Left colon (tissue), 2 donors: ENCODE data around the gene GAA. TPM values are rescaled to one million over a fixed set of nuclear protein-coding genes. Genes with fewer than 3 reads are reported as not detected.

ENCODE experiments used
- ATAC-seq: fragments of 200-7000 bp; cut with Tn5 transposase; one replicate; pipeline ENCODE4 v1.9.1; 2020; ENCODE audit warnings: mild to moderate bottlenecking, moderate library complexity
- DNase-seq, 2 donors: peaks; one replicate each; pipeline ENCODE4 v3.0.0-alpha.2; 2020
- intact Hi-C, 2 donors: fragments of 100-400 bp; cut with DNase I in 1 of 2; cut with micrococcal nuclease in 1 of 2; formaldehyde crosslinking; loops; one replicate each; pipeline versions ENCODE4 v1.11.2 to v1.14.0; 2022; cut with DNase I, micrococcal nuclease
- total RNA-seq, 2 donors: library from RNA; stranded (reverse); fragmentation: NEBNext Ultra II Directional; extraction: Animal tissue kit (Norgen Biotek cat#: 25700); gene quantifications; one replicate each; pipeline ENCODE4 v1.2.1, GENCODE V29; 2021
- donor health status: DM: no; HTN: no; CAD: no.
- donor health status: DM: yes; HTN: yes; CAD: no.

The GAA gene
- total RNA-seq, 2 donors from 2014 or later: 44.4 to 51.2 TPM

DNA sequence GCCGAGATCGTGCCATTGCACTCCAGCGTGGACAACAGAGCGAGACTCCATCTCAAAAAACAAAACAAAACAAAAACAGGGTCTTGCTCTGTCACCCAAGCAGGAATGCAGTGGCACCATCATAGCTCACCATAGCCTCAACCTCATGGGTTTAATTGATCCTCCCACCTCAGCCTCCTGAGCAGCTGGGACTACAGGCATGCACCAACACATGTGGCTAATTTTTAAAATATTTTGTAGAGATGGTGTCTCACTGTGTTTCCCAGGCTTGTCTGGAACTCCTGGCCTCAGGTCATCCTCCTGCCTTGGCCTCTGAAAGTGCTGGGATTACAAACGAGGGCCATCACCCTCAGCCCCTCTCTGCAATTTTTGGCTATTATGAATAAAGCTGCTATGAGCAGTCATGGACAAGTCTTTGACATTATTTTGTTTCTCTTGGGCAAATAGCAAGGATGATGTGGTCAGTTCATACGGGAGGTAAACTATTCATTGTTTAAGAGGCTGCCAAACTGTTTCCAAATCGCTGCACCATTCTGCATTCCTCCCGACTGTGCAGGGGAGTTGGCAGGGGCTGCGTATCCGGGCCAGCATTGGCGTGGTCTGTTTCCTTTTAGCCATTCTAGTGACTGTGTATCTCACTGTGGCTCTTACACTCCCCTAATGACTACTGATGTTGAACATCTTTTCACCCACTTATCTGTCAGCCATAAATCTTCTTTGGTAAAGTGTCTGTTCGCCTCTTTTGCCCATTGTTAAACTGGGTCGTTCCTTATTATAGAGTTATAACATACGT, 24.5 kb downstream of the GAA start:
- DNase-seq (no peak), ATAC-seq (no peak)
- intact Hi-C loops: no loop called here

DNA sequence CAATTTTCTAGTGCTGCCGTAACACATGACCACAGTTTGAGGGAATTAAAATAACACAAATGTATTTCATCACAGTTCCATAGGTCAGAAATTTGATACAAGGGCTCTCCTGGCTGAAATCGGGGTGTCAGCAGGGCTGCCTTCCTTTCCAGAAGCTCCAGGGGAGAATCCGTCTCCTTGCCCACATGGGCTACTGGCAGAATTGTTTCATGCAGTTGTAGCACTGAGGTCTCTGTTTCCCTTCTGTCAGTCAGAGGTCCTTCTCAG, 25.0 kb downstream of the GAA start:
- intact Hi-C loops: no loop called here
- no peak for ATAC-seq

DNA sequence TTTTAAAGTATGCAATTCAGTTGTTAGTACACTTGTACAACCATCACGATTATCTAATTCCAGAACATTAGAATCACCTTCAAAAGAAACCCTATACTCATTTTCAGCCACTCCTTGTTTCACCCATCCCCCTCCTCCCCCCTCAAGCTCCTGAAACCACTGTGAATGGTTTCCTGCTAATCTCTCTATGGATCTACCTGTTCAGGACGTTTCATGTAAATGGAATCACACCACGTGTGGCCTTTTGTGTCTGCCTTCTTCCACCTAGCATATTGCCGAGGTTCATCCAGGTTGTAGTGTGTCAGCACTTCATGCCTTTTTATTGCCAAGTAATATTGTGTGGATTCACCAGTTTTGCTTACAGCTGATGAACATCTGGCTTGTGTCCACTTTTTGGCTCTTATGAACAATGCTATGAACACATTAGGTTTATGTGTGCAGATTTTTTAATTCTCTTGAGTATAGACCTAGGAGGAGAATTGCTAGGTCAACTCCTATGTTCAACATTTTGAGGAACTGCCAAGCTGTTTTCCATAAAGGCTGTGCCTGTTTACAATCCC, 27.7 kb downstream of the GAA start:
- ATAC-seq (no peak), DNase-seq (no peak)
- intact Hi-C loops: no loop called here

More for the DNA sequence above, 25.0 kb downstream of the GAA start:
- no peak for DNase-seq

DNA sequence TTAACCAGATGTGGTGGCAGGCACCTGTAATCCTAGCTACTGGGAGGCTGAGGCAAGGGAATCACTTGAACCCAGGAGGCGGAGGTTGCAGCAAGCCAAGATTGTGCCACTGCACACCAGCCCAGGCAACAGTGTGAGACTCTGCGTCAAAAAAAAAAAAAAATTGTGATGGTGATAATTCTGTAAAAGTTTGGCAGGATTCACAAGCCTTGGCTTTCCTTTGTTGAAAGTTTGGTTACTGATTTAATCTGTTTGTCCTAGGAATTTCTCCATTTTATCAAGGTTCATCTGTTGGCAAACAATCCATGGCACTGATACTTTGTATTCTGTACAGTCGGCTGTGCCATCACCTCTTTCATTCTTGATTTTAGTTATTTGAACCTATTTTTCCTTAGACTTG, 29.6 kb downstream of the GAA start:
- ATAC-seq (no peak), DNase-seq (no peak)
- intact Hi-C loops: no loop called here

DNA sequence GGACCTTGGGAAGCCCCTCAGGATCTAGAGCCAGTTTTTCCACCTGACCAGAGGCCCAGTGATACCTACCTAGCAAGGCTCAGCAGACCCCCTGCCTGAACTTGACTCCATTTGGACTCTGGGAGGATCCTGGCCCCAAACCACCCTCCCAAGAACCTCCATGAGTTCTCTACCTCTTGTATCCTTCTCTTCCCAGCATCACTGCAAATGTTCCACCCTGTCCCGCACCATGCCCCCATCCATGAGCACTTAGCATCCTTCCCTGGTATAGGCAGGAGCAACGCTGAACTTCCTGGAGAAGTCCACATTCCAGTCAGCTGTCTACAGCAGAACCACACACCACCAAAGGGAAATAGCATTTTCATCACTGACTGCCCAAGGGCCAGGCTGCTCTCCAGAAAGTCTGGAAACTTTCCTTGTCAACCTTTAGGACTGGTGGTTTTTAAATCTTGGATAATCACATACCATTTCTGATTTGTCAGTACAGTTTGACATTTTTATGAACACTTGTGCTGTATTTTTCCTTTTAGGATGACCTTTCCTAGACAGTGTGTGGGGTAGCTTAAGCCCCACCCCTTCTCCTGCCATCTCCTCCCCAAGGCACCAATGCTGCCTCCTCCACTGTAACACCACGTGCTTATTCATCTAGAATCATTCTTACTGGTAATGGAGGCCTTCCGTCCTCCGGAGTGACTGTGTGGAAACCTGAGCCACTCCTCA, 31.7 kb downstream of the GAA start:
- no peak for ATAC-seq
- intact Hi-C loops: no loop called here

DNA sequence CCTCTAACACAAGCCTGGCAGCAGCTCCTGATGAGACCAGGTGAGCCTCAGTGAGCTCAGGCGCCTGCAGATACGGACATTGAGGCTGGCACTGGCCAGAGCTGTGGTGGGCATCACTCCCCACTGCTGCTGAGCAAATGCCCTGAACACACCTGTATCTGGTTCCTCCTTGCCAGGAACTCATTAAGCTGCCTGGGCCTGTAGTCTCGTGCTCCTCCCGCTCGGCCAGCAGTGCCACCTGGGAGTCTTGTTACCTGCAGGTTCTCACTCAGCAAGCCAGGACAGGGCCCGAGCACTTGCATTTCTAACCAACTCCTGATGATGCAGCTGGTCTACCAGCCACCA, 32.2 kb downstream of the GAA start:
- intact Hi-C loops: no loop called here
- no peak for DNase-seq
- ATAC-seq: no peak

More for the DNA sequence above, 31.7 kb downstream of the GAA start:
- DNase-seq: no peak

DNA sequence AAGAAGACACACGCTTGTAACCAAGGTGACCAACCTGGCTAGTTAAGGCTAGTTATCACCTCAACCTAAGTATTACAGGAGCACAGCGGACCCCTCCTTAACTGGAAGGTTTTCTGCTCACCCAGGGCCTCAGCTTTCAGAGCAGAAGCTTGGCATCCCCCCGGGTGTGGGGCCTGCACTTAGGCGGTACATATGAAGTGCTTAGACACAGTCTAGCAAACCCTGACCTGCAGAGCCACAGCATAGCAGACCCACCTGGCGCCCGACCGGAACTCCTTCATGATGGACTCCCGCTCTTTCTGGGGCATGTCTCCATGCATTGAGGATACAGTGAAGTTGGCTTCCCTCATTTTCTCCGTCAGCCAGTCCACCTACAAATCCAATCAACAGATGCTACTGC, 35.8 kb downstream of the GAA start:
- no peak for ATAC-seq
- DNase-seq: no peak
- intact Hi-C loops: no loop called here

DNA sequence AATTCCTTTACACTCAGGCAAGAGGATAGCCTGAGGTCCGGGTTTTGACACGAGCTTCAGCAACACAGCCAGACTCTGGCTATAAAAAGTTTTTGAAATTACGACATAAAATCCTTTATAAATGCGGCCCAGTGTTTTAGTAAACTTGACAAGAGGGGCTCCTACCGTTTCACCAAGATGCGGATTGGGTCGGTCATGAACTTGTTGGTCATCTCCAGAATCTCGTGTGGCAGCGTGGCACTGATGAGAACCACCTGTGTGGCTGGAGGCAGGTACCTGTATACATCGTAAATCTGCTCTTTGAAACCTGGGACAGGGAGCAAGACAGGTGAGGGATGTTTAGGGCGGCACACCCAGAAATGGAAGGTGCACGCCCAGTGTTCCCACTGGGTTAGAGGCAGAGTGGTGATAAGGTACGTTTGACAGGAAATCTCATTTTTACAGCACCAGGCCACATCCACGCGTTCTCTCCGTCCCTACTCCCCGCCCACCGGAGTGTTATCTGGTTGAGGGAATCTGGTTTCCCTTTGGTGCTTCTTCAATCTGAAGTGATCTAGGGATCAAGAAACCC, 37.6 kb downstream of the GAA start:
- intact Hi-C loops: no loop called here
- ATAC-seq (peak; percentile 99), DNase-seq (peak; percentile 49 to 61)

DNA sequence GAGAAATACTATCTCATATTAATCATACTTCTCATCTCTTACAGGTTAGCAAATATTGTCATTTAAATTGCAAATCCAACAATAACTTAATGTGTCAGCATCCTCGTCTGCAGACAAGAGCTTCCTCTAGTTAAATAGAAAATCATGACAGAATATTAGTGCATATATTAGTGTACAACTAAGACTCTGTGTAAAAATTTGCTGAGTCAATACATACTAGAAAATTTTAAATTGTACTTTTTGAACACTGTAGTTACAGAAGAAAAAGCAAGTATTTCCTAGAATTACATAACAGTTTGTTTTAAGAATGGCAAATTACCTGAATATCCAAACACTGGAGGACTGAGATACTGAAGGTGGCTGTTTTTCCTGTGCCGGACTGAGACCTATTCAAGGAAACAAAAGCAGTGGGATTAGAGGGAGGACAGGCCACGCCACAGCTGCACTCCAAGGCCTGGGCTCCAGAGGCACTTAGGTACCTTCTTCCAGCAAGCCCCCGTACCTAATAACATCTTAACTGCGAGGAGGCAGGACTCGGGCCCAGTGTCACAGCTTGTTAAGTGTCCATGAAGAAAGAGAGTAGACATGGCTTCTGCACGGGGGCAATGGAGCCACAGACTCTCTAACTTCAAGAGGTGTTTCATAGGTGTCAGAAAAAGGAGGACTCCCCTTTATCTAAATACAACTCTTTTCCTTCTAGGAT, 40.2 kb downstream of the GAA start:
- ATAC-seq (no peak), DNase-seq (no peak)
- intact Hi-C loops: no loop called here

DNA sequence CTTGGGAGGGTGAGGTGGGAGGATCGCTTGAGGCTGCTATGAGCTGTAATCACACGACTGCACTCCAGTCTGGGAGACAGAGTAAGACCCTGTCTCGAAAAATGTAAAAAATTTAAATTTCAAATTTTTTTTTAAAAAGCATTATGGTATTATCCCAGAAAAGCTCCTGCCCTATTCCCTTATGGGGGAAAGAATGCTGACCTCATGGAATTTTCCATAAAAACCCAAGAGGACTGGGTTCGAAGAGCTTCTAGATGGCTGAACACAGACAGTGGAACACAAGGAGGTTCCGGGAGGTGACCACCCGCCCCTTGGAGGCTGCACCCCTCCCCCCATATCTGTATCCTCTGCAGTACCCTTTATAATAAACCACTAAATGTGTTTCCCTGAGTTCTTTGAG, 41.5 kb downstream of the GAA start:
- no peak for DNase-seq
- no peak for ATAC-seq
- intact Hi-C loops: no loop called here

DNA sequence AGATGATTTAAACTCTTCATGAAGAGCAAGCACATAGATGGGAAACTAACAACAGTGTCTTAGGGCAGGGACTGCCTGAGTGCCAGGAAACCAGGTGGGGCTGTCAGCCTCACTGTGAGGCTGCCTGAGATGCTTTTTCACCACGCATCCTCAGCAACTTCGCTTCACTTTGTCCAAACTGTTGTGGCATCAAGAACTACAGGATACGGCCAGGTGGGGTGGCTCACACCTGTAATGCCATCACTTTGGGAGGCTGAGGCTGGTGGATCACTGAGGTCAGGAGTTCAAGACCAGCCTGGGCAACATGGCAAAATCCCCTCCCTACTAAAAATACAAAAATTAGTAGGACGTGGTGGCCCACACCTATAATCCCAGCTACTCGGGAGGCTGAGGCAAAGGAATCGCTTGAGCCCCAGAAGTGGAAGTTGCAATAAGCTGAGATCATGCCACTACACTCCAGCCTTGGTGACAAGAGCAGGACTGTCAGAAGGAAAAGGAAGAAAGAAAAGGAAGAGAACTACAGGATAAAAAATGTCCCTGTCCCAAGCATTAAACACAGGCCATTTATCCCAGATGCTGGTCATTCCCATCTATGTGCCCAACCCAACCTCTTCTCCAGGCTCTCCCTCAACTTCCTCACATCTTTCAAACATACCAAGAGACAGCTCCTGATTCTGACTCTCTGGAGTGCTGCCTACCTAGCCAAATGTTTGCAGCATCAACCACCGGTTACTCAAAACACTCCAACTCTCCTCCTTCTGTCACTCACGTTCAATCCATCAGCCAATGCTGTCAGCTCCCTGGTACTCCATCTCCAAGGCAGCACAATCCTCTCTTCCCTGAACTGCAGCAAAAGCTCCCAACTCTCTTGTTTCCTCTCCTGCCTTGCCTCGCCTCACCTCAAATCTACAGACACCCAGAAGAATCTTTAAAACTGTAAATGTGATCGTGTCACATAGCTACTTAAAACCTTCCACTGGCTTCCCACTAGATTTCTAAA, 44.0 kb downstream of the GAA start:
- ATAC-seq (no peak), DNase-seq (no peak)
- intact Hi-C loops: no loop called here

DNA sequence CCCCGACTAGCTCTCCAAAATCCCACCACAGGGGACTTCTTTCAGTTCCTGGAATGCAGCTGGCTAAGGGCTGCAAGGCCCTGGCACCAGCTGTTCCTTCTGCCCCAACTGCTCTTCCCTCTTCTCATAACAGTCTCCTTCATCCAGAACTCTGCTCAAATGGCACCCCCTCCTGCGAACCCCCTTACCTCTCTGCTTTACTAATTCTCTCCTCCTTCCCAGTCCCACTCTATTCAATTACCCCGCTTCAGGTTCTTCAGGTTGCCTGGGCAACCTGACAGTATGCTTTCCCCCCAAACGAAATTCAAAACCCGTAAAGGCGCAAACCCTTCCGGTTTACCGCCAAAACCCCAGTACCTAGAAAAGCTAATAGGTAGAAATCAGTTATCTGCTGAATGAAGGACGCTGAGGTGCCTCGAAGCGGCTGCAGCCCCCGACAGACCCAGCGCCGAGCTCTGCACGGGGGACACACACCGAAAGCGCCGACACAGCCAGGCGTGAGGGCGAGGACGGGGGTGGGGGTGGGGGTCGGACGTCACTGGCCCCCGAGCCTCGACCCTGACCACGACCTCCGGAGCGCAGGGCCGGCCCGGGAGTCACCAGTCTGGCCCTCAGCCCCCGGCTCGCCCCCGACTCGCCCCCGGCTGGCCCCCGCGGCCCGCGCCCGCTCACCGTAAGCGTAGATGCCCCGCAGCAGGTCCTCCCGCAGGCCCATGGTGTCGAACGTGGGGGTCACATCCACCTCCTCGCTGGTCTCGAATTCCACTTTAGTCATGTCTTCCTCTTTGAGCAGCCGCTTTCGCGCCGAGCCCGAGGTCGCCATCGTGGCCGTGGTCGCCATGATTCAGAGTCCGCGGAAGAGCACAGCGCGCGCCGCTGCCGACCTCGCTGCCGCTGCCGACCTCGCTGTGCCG, 45.0 kb downstream of the GAA start:
- ATAC-seq (peak; percentile 16), DNase-seq (peak in 1 of 2 donors; percentile 34)
- intact Hi-C loops: no loop called here

DNA sequence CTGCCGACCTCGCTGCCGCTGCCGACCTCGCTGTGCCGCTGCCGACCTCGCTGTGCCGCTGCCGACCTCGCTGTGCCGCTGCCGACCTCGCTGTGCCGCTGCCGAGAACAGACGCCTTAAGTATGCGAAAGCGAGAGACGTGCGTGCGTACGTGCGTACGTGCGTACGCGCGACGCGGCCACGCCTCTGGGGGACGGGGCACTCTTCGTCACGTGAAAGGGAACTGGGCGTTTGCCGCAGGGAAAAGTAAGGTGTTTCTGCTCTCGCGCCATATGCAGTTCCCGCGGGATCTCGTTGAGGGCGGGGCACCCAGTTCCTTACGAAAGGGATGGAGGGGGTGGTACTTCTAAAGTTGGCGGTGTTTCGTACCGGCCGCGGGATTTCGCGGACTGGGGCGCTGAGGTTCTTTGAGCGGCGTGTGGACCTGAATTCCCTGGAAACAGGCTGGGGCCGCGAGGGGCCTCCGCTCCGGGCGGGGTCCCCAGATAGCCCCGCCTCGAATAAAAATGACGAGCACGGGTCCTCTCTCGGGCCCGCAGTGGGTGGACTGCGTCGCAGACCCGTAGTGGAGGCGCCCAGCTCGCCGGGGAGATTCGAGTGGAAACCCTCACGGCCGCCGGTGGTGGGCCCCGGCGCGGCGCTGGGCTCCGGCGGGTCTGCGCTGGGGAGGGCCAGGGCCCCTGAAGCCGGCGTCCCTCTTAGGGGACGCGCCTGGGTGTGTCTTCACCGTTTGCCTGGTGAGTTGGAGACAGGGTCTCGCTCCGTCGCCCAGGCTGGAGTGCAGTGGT, 45.8 kb downstream of the GAA start, which contains the start of gene EIF4A3:
EIF4A3 (minus strand) TSS at position 94 of the 788 bp plus-strand sequence. CDS start 167 bp downstream, outside the sequence.
- intact Hi-C loops: no loop called here

DNA sequence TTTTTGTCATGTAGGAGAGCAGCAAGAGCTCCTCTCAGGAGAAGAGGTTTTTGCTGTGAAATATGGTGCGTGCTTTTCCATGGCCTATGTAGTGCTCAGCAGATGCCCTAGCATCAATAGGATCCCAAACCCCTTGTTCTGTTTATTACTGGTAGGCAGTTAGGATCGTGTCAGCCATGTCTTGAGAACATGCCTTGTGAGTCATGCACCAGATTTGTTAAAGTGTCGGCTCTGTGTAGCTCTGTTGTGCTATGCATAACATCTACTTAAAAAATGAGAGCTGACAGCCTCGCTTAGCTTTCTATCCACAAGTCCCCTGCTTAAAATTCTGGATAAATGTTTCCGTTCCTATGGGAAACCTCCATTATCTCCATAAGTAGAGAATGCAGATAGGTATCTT, 50.0 kb downstream of the GAA start:
- intact Hi-C loops: no loop called here
- ATAC-seq: no peak
- no peak for DNase-seq

More for the DNA sequence above, 45.8 kb downstream of the GAA start, which contains the start of gene EIF4A3:
- DNase-seq: peak; percentile 99
- peak; percentile 95 for ATAC-seq

DNA sequence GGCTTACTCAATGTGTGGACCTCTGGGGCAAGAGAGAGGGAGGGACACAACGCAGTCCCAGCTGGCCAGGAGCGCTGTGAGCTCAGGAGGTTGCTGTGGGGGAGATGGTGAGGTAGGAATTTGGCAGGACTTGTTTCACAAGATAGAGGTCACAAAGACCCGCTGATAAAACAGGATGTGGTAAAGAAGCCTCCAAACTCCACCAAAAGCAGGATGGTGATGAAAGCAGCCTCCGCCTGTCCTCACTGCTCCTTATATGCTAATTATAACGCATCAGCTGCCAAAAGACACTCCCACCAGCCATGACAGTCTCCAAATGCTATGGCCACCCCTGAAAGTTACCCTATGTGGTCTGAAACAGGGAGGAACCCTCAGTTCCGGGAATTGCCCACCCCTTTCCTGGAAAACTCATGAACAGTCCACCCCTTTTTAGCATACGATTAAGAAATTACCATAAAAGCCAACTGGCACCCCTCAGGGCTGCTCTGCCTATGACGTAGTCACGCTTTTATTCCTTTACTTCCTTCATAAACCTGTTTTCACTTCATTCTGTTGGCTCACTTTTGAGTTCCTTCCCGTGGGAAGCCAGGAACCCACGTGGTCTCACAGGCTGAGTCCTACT, 50.8 kb downstream of the GAA start:
- intact Hi-C loops: no loop called here
- no peak for DNase-seq
- ATAC-seq: no peak

DNA sequence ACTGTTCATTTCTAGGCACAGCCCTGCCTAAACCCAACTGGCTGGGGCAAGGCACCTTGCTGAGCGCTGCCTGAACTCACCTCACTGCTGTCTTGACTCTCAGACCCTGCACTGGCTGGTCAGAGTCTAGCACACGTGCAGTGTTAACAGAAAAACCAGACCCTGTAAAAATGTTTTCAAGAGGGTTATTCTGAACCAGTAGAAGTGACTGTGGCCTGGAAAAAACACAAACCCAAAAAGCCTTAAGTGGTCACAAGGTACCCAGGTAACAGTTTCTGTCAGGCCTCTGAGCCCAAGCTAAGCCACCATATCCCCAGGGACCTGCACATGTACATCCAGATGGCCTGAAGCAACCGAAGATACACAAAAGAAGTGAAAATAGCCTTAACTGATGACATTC, 51.6 kb downstream of the GAA start:
- DNase-seq (no peak), ATAC-seq (no peak)
- intact Hi-C loops: no loop called here
